ENCODE measurements around the gene ZNRF1. TPM values are rescaled to one million over a fixed set of nuclear protein-coding genes. Genes with fewer than 3 reads are reported as not detected.

Gene ZNRF1
- total RNA-seq, 4 donors from 2014 or later: 13.0 to 16.7 (median 15.8) TPM

DNA sequence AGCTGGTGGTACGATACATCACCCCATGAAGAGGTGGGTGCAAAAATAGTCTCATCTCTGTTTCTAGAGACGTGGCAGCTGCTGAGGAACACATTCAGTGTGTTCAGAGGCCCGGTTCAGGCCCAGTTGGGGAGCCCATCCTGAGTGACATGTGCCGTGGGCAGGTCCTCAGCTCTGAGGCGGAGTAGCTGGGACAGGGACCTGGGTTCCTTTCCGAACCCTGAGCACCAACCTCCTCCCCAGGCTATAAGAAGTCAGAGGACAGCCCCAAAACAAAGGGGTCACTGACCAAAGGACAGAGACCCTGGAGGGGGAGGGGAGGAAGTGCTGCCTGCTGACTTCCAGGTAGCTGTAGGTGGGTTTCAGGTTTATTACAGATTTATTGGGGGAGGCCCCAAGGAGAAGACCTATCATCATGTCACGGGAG is 112.7 kb downstream of the ZNRF1 start:
- peak overlapping the region; percentile 35 for H3K4me3 ChIP-seq
- WGBS: 27% methylated on average over 6 of the region's 7 CpGs

DNA sequence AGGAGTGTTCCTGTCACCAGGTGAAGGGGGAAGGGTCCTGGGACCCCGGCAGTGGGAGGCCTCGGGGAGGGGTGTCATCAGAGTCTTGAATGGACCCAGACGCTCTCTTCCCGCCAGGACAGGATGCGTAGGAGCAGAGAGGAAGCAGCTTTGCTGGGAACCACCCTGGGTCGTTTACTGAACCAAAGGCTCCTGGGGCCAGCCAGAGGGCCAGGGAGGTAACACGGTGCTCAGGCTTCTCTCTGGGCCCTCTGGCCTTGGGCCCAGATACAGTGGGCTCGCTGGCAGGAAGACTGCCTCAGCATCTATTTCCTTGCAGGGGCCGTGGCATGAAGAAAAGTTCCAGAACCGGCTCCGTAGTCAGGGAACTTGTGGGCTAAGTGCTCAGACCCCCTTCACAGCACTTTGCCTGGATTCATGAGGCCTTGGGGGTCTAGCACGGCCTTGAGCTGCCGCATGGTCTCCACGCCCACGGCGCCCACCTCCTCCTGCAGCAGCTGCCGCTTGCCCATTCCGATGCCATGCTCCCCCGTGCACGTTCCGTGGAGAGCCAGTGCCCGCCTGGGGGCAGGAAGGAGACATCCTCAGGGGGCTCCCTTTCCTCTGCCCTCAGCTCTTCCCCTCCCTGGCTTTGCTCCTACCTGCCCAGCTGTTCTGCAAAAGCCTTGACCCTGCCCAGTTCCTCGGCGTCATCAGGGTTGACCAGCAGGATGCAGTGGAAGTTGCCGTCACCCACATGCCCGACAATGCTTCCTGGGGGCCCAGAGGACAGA is 113.3 kb downstream of the ZNRF1 start:
- no peaks in the 10 kb centered on the region for H3K9me3 ChIP-seq
- peak in 1 of 2 donors; percentile 60 for DNase-seq (ENCODE audit: low spot score in 2 of 2)
- no peak overlapping the region for H3K27ac ChIP-seq
- no peak overlapping the region for H3K4me3 ChIP-seq
- H3K27me3 ChIP-seq: no peaks in the 10 kb centered on the region
- 52% methylated on average over 23 of the region's 26 CpGs for WGBS
- peaks cover under 1% of the 10 kb centered on the region for H3K36me3 ChIP-seq
- H3K4me1 ChIP-seq: peaks cover 60% of the 10 kb centered on the region
- no peak for TF ChIP-seq POLR2A (IDR thresholded peaks at IDR 0.05)
- TF ChIP-seq POLR2AphosphoS5 (IDR thresholded peaks at IDR 0.05): no peak
- TF ChIP-seq, protein P1, sequence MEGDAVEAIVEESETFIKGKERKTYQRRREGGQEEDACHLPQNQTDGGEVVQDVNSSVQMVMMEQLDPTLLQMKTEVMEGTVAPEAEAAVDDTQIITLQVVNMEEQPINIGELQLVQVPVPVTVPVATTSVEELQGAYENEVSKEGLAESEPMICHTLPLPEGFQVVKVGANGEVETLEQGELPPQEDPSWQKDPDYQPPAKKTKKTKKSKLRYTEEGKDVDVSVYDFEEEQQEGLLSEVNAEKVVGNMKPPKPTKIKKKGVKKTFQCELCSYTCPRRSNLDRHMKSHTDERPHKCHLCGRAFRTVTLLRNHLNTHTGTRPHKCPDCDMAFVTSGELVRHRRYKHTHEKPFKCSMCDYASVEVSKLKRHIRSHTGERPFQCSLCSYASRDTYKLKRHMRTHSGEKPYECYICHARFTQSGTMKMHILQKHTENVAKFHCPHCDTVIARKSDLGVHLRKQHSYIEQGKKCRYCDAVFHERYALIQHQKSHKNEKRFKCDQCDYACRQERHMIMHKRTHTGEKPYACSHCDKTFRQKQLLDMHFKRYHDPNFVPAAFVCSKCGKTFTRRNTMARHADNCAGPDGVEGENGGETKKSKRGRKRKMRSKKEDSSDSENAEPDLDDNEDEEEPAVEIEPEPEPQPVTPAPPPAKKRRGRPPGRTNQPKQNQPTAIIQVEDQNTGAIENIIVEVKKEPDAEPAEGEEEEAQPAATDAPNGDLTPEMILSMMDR (IDR thresholded peaks at IDR 0.05): no peak
- TF ChIP-seq EP300 (IDR thresholded peaks at IDR 0.05): no peak

More for the DNA sequence above, 112.7 kb downstream of the ZNRF1 start:
- peaks cover 64% of the 10 kb centered on the region for H3K4me1 ChIP-seq
- H3K36me3 ChIP-seq: peaks cover 2% of the 10 kb centered on the region
- no peaks in the 10 kb centered on the region for H3K9me3 ChIP-seq
- peak overlapping the region; percentile 90 for H3K27ac ChIP-seq
- DNase-seq (ENCODE audit: low spot score in 2 of 2): no peak
- no peaks in the 10 kb centered on the region for H3K27me3 ChIP-seq
- TF ChIP-seq EP300 (IDR thresholded peaks at IDR 0.05): no peak
- TF ChIP-seq POLR2A (IDR thresholded peaks at IDR 0.05): no peak
- TF ChIP-seq, protein P1 (IDR thresholded peaks at IDR 0.05): peak in 1 of 2 donors; percentile 3
- TF ChIP-seq POLR2AphosphoS5 (IDR thresholded peaks at IDR 0.05): no peak

DNA sequence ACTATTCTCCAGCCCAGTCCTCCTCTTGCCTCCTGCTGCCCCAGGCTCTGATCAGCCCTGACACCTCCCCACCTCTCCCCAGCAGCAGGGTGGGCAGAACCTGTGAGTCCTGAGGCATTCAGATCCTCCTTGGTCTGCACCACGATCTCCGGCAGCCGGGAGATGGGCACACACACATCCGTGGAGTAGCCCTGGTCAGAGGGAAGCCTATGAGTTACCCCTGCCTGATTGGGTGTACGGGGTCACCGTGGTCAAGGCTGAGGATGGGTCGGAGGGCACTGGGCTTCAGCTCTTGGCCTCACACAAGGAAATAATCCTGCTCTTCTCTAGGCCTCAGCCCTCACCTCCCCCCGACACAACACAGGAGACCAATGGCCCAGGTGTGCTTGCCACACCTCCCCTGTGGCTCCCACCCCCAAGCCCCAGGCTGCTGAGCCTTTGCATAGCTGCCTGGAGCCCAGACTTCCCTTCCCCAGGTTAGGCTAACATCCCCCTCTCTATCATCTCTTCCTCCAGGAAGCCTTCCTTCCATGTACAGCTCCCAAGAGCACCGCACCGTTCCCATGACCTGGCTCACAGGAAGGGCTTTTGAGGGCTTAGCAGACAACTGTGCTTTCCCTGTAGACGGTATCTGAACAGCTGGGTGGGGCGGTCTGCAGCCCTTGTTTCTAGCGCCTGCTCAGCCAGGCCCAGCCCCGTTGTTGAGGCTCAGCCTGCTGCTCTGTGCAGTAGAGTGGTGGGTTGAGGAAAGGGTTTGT is 114.1 kb downstream of the ZNRF1 start:
- peaks cover 59% of the 10 kb centered on the region for H3K4me1 ChIP-seq
- TF ChIP-seq EP300 (IDR thresholded peaks at IDR 0.05): no peak
- no peak for DNase-seq (ENCODE audit: low spot score in 2 of 2)
- no peaks in the 10 kb centered on the region for H3K36me3 ChIP-seq
- H3K27ac ChIP-seq: no peak overlapping the region
- no peaks in the 10 kb centered on the region for H3K9me3 ChIP-seq
- 57% methylated on average over 13 of the region's 14 CpGs for WGBS
- H3K27me3 ChIP-seq: no peaks in the 10 kb centered on the region
- H3K4me3 ChIP-seq: no peak overlapping the region

DNA sequence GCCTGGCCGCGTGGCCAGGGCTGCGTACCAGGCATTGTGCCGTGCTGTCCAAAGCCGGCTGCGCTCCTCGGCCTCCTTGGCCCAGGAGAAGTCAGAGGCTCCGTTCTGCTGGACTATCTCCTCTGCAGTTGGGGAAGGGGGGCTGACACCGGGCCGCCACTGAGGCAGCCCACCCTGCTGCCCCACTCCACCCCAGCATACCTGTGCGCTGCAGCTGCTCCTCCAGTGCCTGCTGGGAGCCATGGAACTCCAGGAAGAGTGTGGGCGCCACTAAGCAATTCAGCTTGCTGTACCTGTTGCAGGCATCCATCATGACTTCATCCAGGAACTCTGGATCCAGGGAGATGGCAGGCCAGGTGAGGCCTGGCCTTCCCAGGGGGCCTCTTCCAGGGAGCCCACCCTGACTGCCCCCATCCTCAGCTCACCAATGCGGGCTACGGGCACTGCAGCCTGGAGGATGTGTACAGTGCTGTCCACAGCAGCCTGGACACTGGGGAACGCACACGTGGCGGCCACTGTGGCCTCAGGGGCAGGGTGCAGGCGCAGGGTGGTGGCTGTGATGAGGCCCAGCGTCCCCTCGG is 114.8 kb downstream of the ZNRF1 start:
- Histone ChIP-seq H3K27ac (no peak overlapping the region), H3K4me3 (no peak overlapping the region), H3K4me1 (peaks cover 52% of the 10 kb centered on the region), H3K9me3 (no peaks in the 10 kb centered on the region), H3K27me3 (no peaks in the 10 kb centered on the region), H3K36me3 (no peaks in the 10 kb centered on the region)
- WGBS: 81% methylated on average over 7 of the region's 20 CpGs
- TF ChIP-seq POLR2AphosphoS5 (IDR thresholded peaks at IDR 0.05): no peak
- TF ChIP-seq POLR2A (IDR thresholded peaks at IDR 0.05): no peak
- TF ChIP-seq EP300 (IDR thresholded peaks at IDR 0.05): no peak
- TF ChIP-seq, protein P1 (IDR thresholded peaks at IDR 0.05): no peak
- DNase-seq (ENCODE audit: low spot score in 2 of 2): no peak

DNA sequence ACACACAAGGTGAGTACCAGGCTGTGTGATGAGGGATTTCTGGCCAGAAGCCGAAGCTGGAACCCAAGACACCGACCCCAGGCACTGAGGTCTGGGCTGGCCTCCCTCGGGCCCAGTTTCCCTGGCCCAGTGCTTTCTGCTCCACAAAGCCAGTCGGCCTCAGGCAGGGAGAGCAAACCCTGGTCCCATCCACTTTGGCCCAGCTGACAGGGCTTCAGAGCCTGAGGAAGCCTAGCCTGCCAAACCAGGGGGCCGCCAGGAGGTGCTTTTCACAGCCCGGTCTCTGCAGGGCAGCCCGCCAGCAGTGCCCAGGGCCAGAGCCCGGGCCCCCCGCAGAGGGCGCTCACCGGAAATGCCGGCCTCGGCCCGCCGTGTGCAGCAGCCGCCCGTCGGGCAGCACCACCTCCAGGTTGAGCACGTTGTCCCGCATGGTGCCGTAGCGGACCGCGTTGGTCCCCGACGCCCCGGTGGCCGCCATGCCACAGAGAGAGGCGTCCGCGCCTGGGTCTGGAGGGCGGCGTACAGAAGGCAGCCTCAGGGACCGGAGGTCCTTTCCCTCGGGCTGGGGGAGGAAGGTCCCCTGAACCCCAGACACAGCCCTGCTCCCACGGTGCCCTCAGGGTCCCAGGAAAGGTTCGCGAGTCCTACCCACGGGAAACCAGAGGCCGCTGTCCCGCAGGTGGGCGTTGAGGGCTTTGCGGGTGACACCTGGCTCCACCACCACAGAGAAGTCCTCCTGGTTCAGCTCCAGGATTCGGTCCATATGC is 115.5 kb downstream of the ZNRF1 start:
- Histone ChIP-seq H3K27ac (no peak overlapping the region), H3K36me3 (no peaks in the 10 kb centered on the region)

More for the DNA sequence above, 115.5 kb downstream of the ZNRF1 start:
- Histone ChIP-seq H3K27me3 (no peaks in the 10 kb centered on the region), H3K9me3 (no peaks in the 10 kb centered on the region), H3K4me1 (peaks cover 45% of the 10 kb centered on the region), H3K4me3 (no peak overlapping the region)
- WGBS: 83% methylated on average over 4 of the region's 44 CpGs
- no peak for TF ChIP-seq POLR2A (IDR thresholded peaks at IDR 0.05)
- TF ChIP-seq, protein P1 (IDR thresholded peaks at IDR 0.05): no peak
- TF ChIP-seq POLR2AphosphoS5 (IDR thresholded peaks at IDR 0.05): no peak
- no peak for TF ChIP-seq EP300 (IDR thresholded peaks at IDR 0.05)
- DNase-seq (ENCODE audit: low spot score in 2 of 2): no peak

All from suprapubic skin (tissue), 4 donors.